GM10847 (cell line): ENCODE data around the gene TTLL12.

Experiments
- POLR2A ChIP-seq: IDR thresholded peaks from 2 replicates; pipeline ENCODE4 v1.6.1; 2011; ENCODE audit not compliant: insufficient read length; ENCODE audit errors: extremely low read depth

The TTLL12 gene

GRCh38 chr22:43172191-43172590 is 14.7 kb downstream of the TTLL12 start:
- no peak for TF ChIP-seq POLR2A

- TF ChIP-seq POLR2A, result no peak
Measured at GRCh38 chr22:43171607-43172006, 15.3 kb downstream of the TTLL12 start.

- no peak for TF ChIP-seq POLR2A
Measured at GRCh38 chr22:43171019-43171491, 15.9 kb downstream of the TTLL12 start.

DNA sequence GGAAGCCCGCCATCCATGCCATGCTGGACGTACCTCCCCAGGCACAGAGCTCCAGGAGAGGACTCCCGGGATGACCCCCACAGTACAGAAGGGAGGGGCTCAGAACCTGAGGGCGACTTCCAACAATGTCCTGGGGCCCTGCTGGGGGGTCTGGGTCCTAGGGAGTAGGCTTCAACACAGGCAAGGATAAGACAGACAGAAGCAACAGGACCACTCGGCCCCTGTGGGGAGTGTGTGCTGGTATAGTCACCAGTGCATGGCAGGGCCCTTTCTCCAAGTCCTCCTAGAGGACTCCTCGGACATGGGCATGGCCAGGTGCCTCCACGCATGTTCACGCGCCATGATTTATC is 16.8 kb downstream of the TTLL12 start:
- TF ChIP-seq POLR2A, result no peak

GRCh38 chr22:43169310-43170130 is 17.4 kb downstream of the TTLL12 start:
- TF ChIP-seq POLR2A, result no peak

DNA sequence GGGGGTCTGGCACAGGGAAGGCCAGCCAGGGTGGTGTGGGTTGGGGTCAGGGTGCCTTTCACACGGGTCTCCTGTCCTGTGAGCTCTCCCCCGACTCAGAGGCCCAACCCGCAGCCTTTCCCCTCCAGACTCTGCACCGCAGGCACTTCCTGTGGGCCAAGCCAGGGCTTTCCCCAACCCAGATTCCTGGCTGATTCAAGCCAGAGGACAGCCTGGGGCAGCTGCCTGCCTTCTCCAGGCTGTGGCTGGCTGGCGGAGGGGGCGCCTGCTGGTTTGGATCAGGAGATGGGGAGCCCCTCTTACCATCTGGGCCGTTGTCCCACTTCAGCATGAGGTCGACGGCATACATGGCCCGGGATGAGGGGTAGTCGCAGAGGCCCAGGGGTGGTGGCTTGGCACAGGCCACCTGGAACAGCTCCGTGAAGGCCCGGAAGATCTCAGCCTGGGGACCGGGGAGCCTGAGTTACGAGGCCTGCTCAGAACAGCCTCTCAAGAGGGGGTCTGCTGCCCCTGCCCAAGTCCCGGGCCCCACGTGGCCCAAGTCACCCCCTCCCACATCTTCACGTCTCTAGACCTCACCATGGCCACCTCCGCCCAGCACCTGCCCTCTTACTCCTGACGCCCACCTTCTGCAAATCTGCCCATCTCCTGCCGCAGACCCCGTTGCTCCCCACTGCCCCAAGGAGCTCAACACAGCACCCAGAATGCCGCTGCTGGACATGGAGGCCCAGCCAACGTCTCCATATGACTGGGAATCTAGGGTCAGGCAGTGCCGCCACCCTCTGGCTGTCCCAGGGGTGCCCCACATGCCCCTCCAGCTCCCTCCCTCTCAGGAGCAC is 18.2 kb downstream of the TTLL12 start:
- no peak for TF ChIP-seq POLR2A

DNA sequence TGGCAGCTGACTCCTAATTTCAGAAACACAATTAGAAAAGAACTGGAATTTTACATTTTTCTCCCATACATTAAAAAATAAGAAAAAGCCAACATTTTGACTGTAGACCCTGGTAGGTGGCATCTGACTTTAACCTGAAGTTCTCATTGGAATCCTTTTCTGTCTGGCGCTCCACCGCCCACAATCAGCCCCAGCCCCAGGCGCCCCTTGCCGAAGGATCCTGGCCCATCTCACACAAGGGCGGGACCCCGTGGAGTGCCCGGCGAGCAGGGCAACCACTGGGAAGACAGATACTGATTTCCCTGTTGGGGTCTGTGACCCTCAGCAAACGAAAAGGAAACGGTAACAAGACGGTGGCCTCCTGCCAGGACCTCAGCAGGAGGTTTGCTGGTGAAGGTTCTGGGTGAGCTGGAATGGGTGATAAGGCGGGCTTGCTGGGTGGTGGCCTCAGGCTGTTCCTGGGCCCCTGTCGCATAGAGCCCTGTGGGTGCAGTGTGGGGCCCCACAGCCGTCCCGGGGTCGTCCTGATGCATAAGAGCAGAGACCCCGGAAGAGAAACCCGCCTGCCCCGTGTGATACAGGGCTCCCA is 19.8 kb downstream of the TTLL12 start:
- no peak for TF ChIP-seq POLR2A

GRCh38 chr22:43166132-43166930 is 20.6 kb downstream of the TTLL12 start:
- no peak for TF ChIP-seq POLR2A

GRCh38 chr22:43164636-43165035 is 22.3 kb downstream of the TTLL12 start:
- TF ChIP-seq POLR2A, result no peak

DNA sequence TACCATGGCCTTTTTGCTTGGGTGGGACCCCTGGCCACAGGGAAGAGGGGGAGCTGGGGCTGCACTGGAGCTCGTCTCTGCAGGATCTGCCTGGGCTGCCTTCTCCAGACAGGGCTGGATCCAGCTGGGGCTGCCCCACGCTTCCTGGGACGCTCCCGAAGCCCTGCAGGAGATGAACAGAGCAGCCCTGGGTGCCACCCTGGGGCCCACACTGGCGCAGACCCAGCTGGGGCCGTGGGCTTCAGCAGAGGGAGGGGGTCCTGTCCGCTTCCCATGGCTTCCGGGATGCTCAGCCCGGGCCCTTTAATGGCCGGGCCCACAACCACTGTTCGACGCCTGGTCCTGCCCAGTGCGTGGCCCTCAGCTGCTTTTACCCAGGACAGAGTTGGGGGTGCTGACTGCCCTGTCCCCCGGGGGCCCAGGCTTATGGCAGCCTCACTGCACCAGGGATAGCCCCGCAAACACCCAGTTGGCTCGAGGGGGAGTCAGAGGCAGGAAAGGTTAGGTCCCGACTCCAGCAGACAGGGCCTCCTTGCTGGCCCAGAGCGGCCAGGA is 23.6 kb downstream of the TTLL12 start:
- TF ChIP-seq POLR2A, result no peak

DNA sequence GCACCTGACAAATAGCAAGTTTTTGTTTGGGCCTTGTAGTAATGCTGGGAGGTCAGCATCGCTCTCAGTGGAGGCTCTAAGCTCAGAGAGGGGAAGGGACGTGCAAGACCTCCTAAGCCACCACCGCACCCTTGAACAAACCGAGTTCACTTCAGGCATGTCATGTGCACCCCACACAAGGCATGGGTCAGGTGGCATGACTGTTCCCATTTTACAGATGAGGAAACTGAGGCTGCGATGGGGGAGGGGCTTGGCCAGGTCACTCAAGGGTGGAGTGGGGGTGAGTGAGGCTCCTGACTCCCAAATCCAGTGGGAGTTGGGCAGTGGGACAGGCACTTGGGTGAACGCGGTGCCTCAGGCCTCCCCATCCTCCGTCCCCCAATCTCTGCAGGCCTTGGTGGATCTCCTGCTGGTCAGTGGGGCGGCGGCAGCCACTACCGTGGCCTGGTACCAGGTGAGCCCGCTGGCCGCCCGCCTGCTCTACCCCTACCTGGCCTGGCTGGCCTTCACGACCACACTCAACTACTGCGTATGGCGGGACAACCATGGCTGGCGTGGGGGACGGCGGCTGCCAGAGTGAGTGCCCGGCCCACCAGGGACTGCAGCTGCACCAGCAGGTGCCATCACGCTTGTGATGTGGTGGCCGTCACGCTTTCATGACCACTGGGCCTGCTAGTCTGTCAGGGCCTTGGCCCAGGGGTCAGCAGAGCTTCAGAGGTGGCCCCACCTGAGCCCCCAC is 24.4 kb downstream of the TTLL12 start:
- no peak for TF ChIP-seq POLR2A

- no peak for TF ChIP-seq POLR2A
Measured at GRCh38 chr22:43160497-43161126, 26.3 kb downstream of the TTLL12 start.

DNA sequence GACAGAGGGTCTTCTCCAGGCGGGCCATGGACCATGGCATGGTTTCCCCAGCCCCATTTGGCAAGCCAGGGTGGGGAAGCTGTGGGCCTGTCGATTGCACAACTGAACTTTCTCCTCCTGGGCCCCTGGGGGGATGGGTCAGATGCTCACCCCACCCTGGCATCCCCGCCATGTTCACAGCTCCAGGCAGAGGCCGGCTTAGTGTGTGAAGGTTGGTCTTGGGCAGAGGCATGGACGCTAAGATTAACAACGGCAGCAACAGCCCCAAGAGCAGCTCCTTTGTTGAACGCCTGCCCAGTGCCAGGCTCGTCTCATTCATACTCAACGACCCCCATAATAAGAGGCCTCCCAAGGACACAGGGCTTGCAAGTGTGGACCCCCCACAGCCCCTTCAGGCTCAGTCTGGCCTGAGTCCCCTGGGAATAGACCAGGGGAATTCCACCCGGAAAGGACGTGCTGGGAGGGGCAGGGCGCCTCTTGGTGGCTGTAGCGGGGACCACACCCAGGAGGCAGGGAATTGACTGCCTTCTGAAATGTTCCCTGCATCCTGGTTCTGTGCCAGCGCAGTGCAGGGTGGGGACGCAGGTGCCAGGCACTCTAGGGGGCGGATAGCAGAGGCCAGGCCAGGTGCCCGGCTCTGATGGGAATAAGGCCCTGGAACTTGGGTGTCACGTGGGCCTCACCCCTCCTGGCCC is 27.3 kb downstream of the TTLL12 start:
- TF ChIP-seq POLR2A, result no peak
